Measurements from ENCODE around the gene TRIM16.
"Not testable (repeated sequence)": the region's sequence is repeated elsewhere in the genome, so short reads cannot be mapped to it uniquely, and the experiment has no call there.

The TRIM16 gene

GRCh38 chr17:15619331-15620058 lies 64.6 kb downstream of the TRIM16 start, which contains the start of gene FBXW10B:
TSS of gene FBXW10B (minus strand) at chr17:15619704. CDS start at chr17:15619512, 192 bp downstream.
- H3K9ac ChIP-seq (ENCODE audit: low read depth, low read length, poor library complexity); H3K4ac ChIP-seq (ENCODE audit: low read length); H3K4me1 ChIP-seq (ENCODE audit: control insufficient read depth in 2 of 2, insufficient read depth in 1 of 2, low read depth in 1 of 2, low read length in 2 of 2); H2BK15ac ChIP-seq (ENCODE audit: low read length); H4K8ac ChIP-seq (ENCODE audit: low read depth, low read length); H3K14ac ChIP-seq (ENCODE audit: low read length); H3K9me3 ChIP-seq (replicated peaks in 1 of 2; ENCODE audit: control insufficient read depth in 2 of 2, insufficient read depth in 1 of 2, low read depth in 1 of 2, low read length in 2 of 2); H3K27me3 ChIP-seq (ENCODE audit: control insufficient read depth in 3 of 3, insufficient read depth in 3 of 3, low read depth in 1 of 3, low read length in 3 of 3); H3K4me3 ChIP-seq (ENCODE audit: low read length in 2 of 2); H3K18ac ChIP-seq (ENCODE audit: low read length); H2BK120ac ChIP-seq (ENCODE audit: low read depth, low read length); DNase-seq (ENCODE audit: low spot score); H3K4me2 ChIP-seq (ENCODE audit: insufficient read depth, low read length, poor library complexity, severe bottlenecking); H3K27ac ChIP-seq (replicated peaks; ENCODE audit: low read length); H2BK12ac ChIP-seq (ENCODE audit: low read length); H2AK5ac ChIP-seq (ENCODE audit: low read depth, low read length); H4K91ac ChIP-seq (ENCODE audit: low read depth, low read length, poor library complexity); H2BK5ac ChIP-seq (ENCODE audit: low read length); H3K23ac ChIP-seq (ENCODE audit: low read depth, low read length, poor library complexity); H3K36me3 ChIP-seq (replicated peaks in 1 of 2; ENCODE audit: control insufficient read depth in 2 of 2, insufficient read depth in 2 of 2, low read length in 2 of 2); H3K79me1 ChIP-seq (ENCODE audit: low read depth, low read length): not testable (repeated sequence)
- no CpG with 5 or more reads among the region's 12 CpGs for WGBS, 2 donors (ENCODE audit: extremely low coverage in 2 of 2, insufficient read length in 2 of 2, insufficient replicate concordance in 1 of 2)
- peak within 1 kb of the TSS; percentile 70 for H2AFZ ChIP-seq (ENCODE audit: low read length)

- not testable (repeated sequence) for H4K8ac ChIP-seq (ENCODE audit: low read depth, low read length); H3K4me3 ChIP-seq (ENCODE audit: low read length in 2 of 2); H3K9me3 ChIP-seq (replicated peaks in 1 of 2; ENCODE audit: control insufficient read depth in 2 of 2, insufficient read depth in 1 of 2, low read depth in 1 of 2, low read length in 2 of 2); H2BK120ac ChIP-seq (ENCODE audit: low read depth, low read length); H3K4me2 ChIP-seq (ENCODE audit: insufficient read depth, low read length, poor library complexity, severe bottlenecking); H4K91ac ChIP-seq (ENCODE audit: low read depth, low read length, poor library complexity); H2AK5ac ChIP-seq (ENCODE audit: low read depth, low read length); H3K18ac ChIP-seq (ENCODE audit: low read length); H3K14ac ChIP-seq (ENCODE audit: low read length); H2BK5ac ChIP-seq (ENCODE audit: low read length); H3K23ac ChIP-seq (ENCODE audit: low read depth, low read length, poor library complexity); H3K36me3 ChIP-seq (replicated peaks in 1 of 2; ENCODE audit: control insufficient read depth in 2 of 2, insufficient read depth in 2 of 2, low read length in 2 of 2); H3K79me1 ChIP-seq (ENCODE audit: low read depth, low read length); H3K9ac ChIP-seq (ENCODE audit: low read depth, low read length, poor library complexity); H2BK12ac ChIP-seq (ENCODE audit: low read length); DNase-seq (ENCODE audit: low spot score); H3K4ac ChIP-seq (ENCODE audit: low read length); H3K4me1 ChIP-seq (ENCODE audit: control insufficient read depth in 2 of 2, insufficient read depth in 1 of 2, low read depth in 1 of 2, low read length in 2 of 2); H2AFZ ChIP-seq (ENCODE audit: low read length); H3K27ac ChIP-seq (replicated peaks; ENCODE audit: low read length); H2BK15ac ChIP-seq (ENCODE audit: low read length); H3K27me3 ChIP-seq (ENCODE audit: control insufficient read depth in 3 of 3, insufficient read depth in 3 of 3, low read depth in 1 of 3, low read length in 3 of 3)
- no CpG with 5 or more reads among the region's 4 CpGs for WGBS, 2 donors (ENCODE audit: extremely low coverage in 2 of 2, insufficient read length in 2 of 2, insufficient replicate concordance in 1 of 2)
Observed at GRCh38 chr17:15616828-15617227, 67.3 kb downstream of the TRIM16 start.

GRCh38 chr17:15615850-15616249 lies 68.3 kb downstream of the TRIM16 start:
- not testable (repeated sequence) for H2AFZ ChIP-seq (ENCODE audit: low read length); H3K79me1 ChIP-seq (ENCODE audit: low read depth, low read length); H2BK12ac ChIP-seq (ENCODE audit: low read length); H2BK15ac ChIP-seq (ENCODE audit: low read length); DNase-seq (ENCODE audit: low spot score); H4K8ac ChIP-seq (ENCODE audit: low read depth, low read length); H3K23ac ChIP-seq (ENCODE audit: low read depth, low read length, poor library complexity); H3K18ac ChIP-seq (ENCODE audit: low read length); H3K4me2 ChIP-seq (ENCODE audit: insufficient read depth, low read length, poor library complexity, severe bottlenecking); H3K14ac ChIP-seq (ENCODE audit: low read length); H2BK120ac ChIP-seq (ENCODE audit: low read depth, low read length); H3K4me3 ChIP-seq (ENCODE audit: low read length in 2 of 2); H2AK5ac ChIP-seq (ENCODE audit: low read depth, low read length); H3K4ac ChIP-seq (ENCODE audit: low read length); H3K9me3 ChIP-seq (replicated peaks in 1 of 2; ENCODE audit: control insufficient read depth in 2 of 2, insufficient read depth in 1 of 2, low read depth in 1 of 2, low read length in 2 of 2); H3K4me1 ChIP-seq (ENCODE audit: control insufficient read depth in 2 of 2, insufficient read depth in 1 of 2, low read depth in 1 of 2, low read length in 2 of 2); H2BK5ac ChIP-seq (ENCODE audit: low read length); H4K91ac ChIP-seq (ENCODE audit: low read depth, low read length, poor library complexity); H3K36me3 ChIP-seq (replicated peaks in 1 of 2; ENCODE audit: control insufficient read depth in 2 of 2, insufficient read depth in 2 of 2, low read length in 2 of 2); H3K27ac ChIP-seq (replicated peaks; ENCODE audit: low read length); H3K9ac ChIP-seq (ENCODE audit: low read depth, low read length, poor library complexity); H3K27me3 ChIP-seq (ENCODE audit: control insufficient read depth in 3 of 3, insufficient read depth in 3 of 3, low read depth in 1 of 3, low read length in 3 of 3)
- WGBS, 2 donors (ENCODE audit: extremely low coverage in 2 of 2, insufficient read length in 2 of 2, insufficient replicate concordance in 1 of 2) = no CpG with 5 or more reads among the region's 6 CpGs

GRCh38 chr17:15613111-15613510 lies 71.0 kb downstream of the TRIM16 start:
- not testable (repeated sequence) for H3K4me1 ChIP-seq (ENCODE audit: control insufficient read depth in 2 of 2, insufficient read depth in 1 of 2, low read depth in 1 of 2, low read length in 2 of 2); H3K27ac ChIP-seq (replicated peaks; ENCODE audit: low read length); H3K9me3 ChIP-seq (replicated peaks in 1 of 2; ENCODE audit: control insufficient read depth in 2 of 2, insufficient read depth in 1 of 2, low read depth in 1 of 2, low read length in 2 of 2); H2AK5ac ChIP-seq (ENCODE audit: low read depth, low read length); H3K4me3 ChIP-seq (ENCODE audit: low read length in 2 of 2); H3K27me3 ChIP-seq (ENCODE audit: control insufficient read depth in 3 of 3, insufficient read depth in 3 of 3, low read depth in 1 of 3, low read length in 3 of 3); DNase-seq (ENCODE audit: low spot score); H3K23ac ChIP-seq (ENCODE audit: low read depth, low read length, poor library complexity); H2BK15ac ChIP-seq (ENCODE audit: low read length); H4K8ac ChIP-seq (ENCODE audit: low read depth, low read length); H2BK12ac ChIP-seq (ENCODE audit: low read length); H3K4me2 ChIP-seq (ENCODE audit: insufficient read depth, low read length, poor library complexity, severe bottlenecking); H2BK120ac ChIP-seq (ENCODE audit: low read depth, low read length); H3K9ac ChIP-seq (ENCODE audit: low read depth, low read length, poor library complexity); H2AFZ ChIP-seq (ENCODE audit: low read length); H3K79me1 ChIP-seq (ENCODE audit: low read depth, low read length); H3K36me3 ChIP-seq (replicated peaks in 1 of 2; ENCODE audit: control insufficient read depth in 2 of 2, insufficient read depth in 2 of 2, low read length in 2 of 2); H3K18ac ChIP-seq (ENCODE audit: low read length); H2BK5ac ChIP-seq (ENCODE audit: low read length); H3K4ac ChIP-seq (ENCODE audit: low read length); H3K14ac ChIP-seq (ENCODE audit: low read length); H4K91ac ChIP-seq (ENCODE audit: low read depth, low read length, poor library complexity)
- WGBS, 2 donors (ENCODE audit: extremely low coverage in 2 of 2, insufficient read length in 2 of 2, insufficient replicate concordance in 1 of 2) = no CpG with 5 or more reads among the region's 1 CpG
